SK-N-MC (cell line): ENCODE measurements around the gene RNU6-8.

Experiments
- DNase-seq: peaks from one replicate; pipeline ENCODE4 v3.0.0-alpha.2; 2011; ENCODE audit warnings: low read depth, low spot score
- H3K27ac ChIP-seq: fragments of 200-600 bp; sonication (generic); 2 replicates; pipeline ENCODE4 v1.5.1; 2016; ENCODE audit warnings: mixed run types
- H3K36me3 ChIP-seq: fragments of 200-600 bp; sonication (generic); 2 replicates; pipeline ENCODE4 v1.6.1; 2017; ENCODE audit warnings: antibody characterized with exemption, low read length, mixed read lengths; ENCODE audit not compliant: insufficient read depth
- H3K4me3 ChIP-seq: fragments of 200-600 bp; sonication (generic); 2 replicates; pipeline ENCODE4 v1.5.1; 2016
- H3K9ac ChIP-seq: fragments of 200-600 bp; sonication (generic); 2 replicates; pipeline ENCODE4 v1.8.0; 2017; ENCODE audit warnings: mixed run types, mixed read lengths; ENCODE audit not compliant: insufficient read length
- H3K9me3 ChIP-seq: fragments of 200-600 bp; sonication (generic); 2 replicates; pipeline ENCODE4 v1.6.1; 2017; ENCODE audit warnings: low read depth, mild to moderate bottlenecking, antibody characterized with exemption, low read length, moderate library complexity, mixed read lengths
- EZH2 ChIP-seq: fragments of 200-600 bp; sonication (generic); IDR thresholded peaks from one replicate; pipeline ENCODE4 v1.6.1; 2017; ENCODE audit warnings: antibody characterized with exemption
- FOXP2 ChIP-seq: optimal IDR thresholded peaks from 2 replicates; pipeline ENCODE3; 2011; ENCODE audit warnings: mild to moderate bottlenecking, moderate library complexity; ENCODE audit not compliant: insufficient read depth; ENCODE audit errors: extremely low read length, control extremely low read depth
- POLR2AphosphoS5 ChIP-seq: IDR thresholded peaks from 2 replicates; pipeline ENCODE4 v1.6.1; 2012; ENCODE audit warnings: mild to moderate bottlenecking, low read depth, low read length, borderline replicate concordance

The RNU6-8 gene

GRCh38 chr14:32183151-32184058 lies 19.7 kb downstream of the RNU6-8 start:
- H3K9me3 ChIP-seq = no peaks in the 10 kb centered on the region; the same call in 1 of the 2 replicates
- no peak for DNase-seq

DNA sequence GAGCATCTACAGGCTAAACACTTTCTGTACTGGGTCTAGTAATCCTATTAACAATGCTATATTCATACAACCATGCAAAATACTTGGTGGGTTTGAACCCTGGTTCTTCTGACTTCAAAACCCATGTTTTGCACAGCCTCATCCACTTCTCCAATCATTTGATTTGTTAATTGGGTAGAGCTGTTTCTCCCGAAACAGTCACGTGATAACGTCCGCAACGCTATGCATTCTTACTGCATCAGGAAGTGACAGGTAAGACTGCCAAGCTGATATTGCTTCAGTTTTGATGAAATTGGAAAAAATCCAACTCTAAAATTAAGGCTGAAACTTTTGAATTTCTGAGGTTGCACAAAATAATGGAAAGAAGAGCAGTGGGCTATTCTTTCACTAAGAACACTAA lies 31.6 kb downstream of the RNU6-8 start:
- TF ChIP-seq EZH2 (no peak), FOXP2 (no peak), POLR2AphosphoS5 (no peak)
- Histone ChIP-seq H3K27ac (no peak overlapping the region), H3K9ac (no peak overlapping the region), H3K36me3 (no peaks in the 10 kb centered on the region), H3K4me3 (no peak overlapping the region), H3K9me3 (no peaks in the 10 kb centered on the region)
- no peak for DNase-seq

More at GRCh38 chr14:32183151-32184058, 19.7 kb downstream of the RNU6-8 start:
- Histone ChIP-seq H3K27ac (no peak overlapping the region), H3K9ac (no peak overlapping the region), H3K36me3 (no peaks in the 10 kb centered on the region), H3K4me3 (no peak overlapping the region)
- no peak for TF ChIP-seq POLR2AphosphoS5
- no peak for TF ChIP-seq FOXP2
- TF ChIP-seq EZH2 = no peak

DNA sequence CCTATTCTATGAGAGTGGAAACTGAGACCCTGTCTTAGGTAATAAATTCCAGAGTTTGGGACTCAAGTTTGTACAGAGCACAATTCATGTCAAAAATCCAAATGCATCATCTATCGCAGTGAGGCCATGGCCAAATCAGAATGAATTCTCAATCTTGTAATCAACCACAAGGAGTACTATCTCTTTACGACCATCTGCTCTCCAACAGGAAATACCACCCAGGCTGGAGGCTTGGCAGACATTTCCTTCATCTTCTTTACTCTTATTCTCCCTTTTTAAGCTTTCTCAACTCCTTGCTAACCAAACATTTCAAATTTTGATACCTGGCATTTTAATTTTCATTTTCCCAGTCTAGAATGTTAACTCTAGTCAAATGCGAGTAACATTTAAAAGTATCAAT lies 33.9 kb downstream of the RNU6-8 start:
- Histone ChIP-seq H3K4me3 (no peak overlapping the region), H3K27ac (no peak overlapping the region), H3K9me3 (no peaks in the 10 kb centered on the region), H3K36me3 (no peaks in the 10 kb centered on the region), H3K9ac (no peak overlapping the region)
- TF ChIP-seq FOXP2 (no peak), EZH2 (no peak), POLR2AphosphoS5 (no peak)
- no peak for DNase-seq

- H3K27ac ChIP-seq = no peak overlapping the region
- no peak for DNase-seq
- no peaks in the 10 kb centered on the region for H3K36me3 ChIP-seq
- H3K9ac ChIP-seq = no peak overlapping the region
- no peaks in the 10 kb centered on the region for H3K9me3 ChIP-seq
- no peak overlapping the region for H3K4me3 ChIP-seq
- no peak for TF ChIP-seq EZH2
- TF ChIP-seq POLR2AphosphoS5 = no peak
- no peak for TF ChIP-seq FOXP2
Measured at GRCh38 chr14:32167907-32168306, 35.2 kb downstream of the RNU6-8 start.

GRCh38 chr14:32166924-32167323 lies 36.1 kb downstream of the RNU6-8 start:
- Histone ChIP-seq H3K36me3 (no peaks in the 10 kb centered on the region), H3K9ac (no peak overlapping the region), H3K4me3 (no peak overlapping the region), H3K27ac (no peak overlapping the region), H3K9me3 (no peaks in the 10 kb centered on the region)
- no peak for TF ChIP-seq EZH2
- no peak for TF ChIP-seq FOXP2
- TF ChIP-seq POLR2AphosphoS5 = no peak
- no peak for DNase-seq

- H3K9ac ChIP-seq = no peak overlapping the region
- no peak for TF ChIP-seq POLR2AphosphoS5
- no peak for TF ChIP-seq FOXP2
- TF ChIP-seq EZH2 = no peak
Measured at GRCh38 chr14:32166029-32166428, 37.0 kb downstream of the RNU6-8 start.

More at GRCh38 chr14:32166029-32166428, 37.0 kb downstream of the RNU6-8 start:
- Histone ChIP-seq H3K36me3 (no peaks in the 10 kb centered on the region), H3K27ac (no peak overlapping the region), H3K9me3 (no peaks in the 10 kb centered on the region), H3K4me3 (no peak overlapping the region)
- no peak for DNase-seq
